Activated CD8-positive, alpha-beta memory T cell treated with anti-CD3 and anti-CD28 coated beads, Interleukin-2, amount 10 ng/mL, durations not matched to agents 7 days and 5 days (primary cell): ENCODE data around the gene PDE5A. TPM values are rescaled to one million over a fixed set of nuclear protein-coding genes. Genes with fewer than 3 reads are reported as not detected.
"Not testable (repeated sequence)": the region's sequence is repeated elsewhere in the genome, so short reads cannot be mapped to it uniquely, and the experiment has no call there.

Experiments
- ATAC-seq: fragments of 150-1000 bp; cut with Tn5 transposase; one replicate; pipeline ENCODE4 v1.10.0; 2021; ENCODE audit warnings: moderate library complexity
- CTCF ChIA-PET: fragments of 350-600 bp; sonication (Branson Sonifier 250); formaldehyde crosslinking; loops from one replicate; lab custom pipeline; 2021; ENCODE audit warnings: antibody characterized with exemption; lab: Charles Lee
- DNase-seq: peaks from one replicate; pipeline ENCODE4 v3.0.0-alpha.2; 2020
- H3K27ac Mint-ChIP-seq: one replicate; pipeline ENCODE4 v1.8.0; 2021; ENCODE audit warnings: mild to moderate bottlenecking, mixed read lengths
- H3K27me3 Mint-ChIP-seq: one replicate; pipeline ENCODE4 v1.8.0; 2021; ENCODE audit warnings: mixed read lengths
- H3K36me3 Mint-ChIP-seq: one replicate; pipeline ENCODE4 v1.8.0; 2021; ENCODE audit warnings: mild to moderate bottlenecking, mixed read lengths
- H3K4me1 Mint-ChIP-seq: one replicate; pipeline ENCODE4 v1.8.0; 2021; ENCODE audit warnings: mixed read lengths
- H3K4me3 Mint-ChIP-seq: one replicate; pipeline ENCODE4 v1.8.0; 2021; ENCODE audit warnings: mild to moderate bottlenecking, moderate library complexity, mixed read lengths
- H3K9me3 Mint-ChIP-seq: one replicate; pipeline ENCODE4 v1.8.0; 2022; ENCODE audit warnings: low read depth, mixed read lengths
- total RNA-seq, 2 experiments: library from RNA; stranded (reverse); gene quantifications; one replicate each; pipeline ENCODE4 v1.2.3, GENCODE V29; 2021

Gene PDE5A
- total RNA-seq, 2 experiments from 2014 or later: 0.18 TPM; not detected in 1

DNA sequence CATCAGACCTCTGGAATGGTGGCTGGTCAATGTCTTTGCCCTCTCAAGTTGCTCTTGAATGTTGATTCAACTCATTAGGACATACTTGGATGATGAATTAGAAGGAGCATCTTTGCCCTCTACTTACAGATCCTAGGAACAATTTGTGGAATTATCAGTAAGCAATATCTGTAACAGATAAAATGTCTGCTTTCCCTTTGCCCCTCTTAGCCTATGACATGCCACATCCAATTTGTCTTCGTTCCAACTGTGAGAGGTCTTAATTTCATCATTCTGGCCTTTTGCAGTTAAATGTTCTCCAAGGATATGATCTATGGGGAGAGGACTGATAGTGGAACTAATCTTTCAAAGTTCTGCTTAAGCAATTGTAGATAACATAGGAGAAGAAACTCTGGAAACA lies 148.3 kb downstream of the PDE5A start:
- CTCF ChIA-PET: no interaction called here
- peaks cover 5% of the 10 kb centered on the region for H3K9me3 Mint-ChIP-seq
- ATAC-seq (no peak), DNase-seq (no peak)
- H3K27ac Mint-ChIP-seq: no peak overlapping the region
- H3K4me1 Mint-ChIP-seq: no peaks in the 10 kb centered on the region
- no peaks in the 10 kb centered on the region for H3K27me3 Mint-ChIP-seq
- H3K4me3 Mint-ChIP-seq: no peak overlapping the region
- H3K36me3 Mint-ChIP-seq: peaks cover 51% of the 10 kb centered on the region

GRCh38 chr4:119479835-119480234 lies 148.8 kb downstream of the PDE5A start:
- DNase-seq: no peak
- Mint-ChIP-seq H3K36me3 (peaks cover 51% of the 10 kb centered on the region), H3K4me1 (no peaks in the 10 kb centered on the region), H3K9me3 (peaks cover 5% of the 10 kb centered on the region), H3K27ac (no peak overlapping the region), H3K27me3 (no peaks in the 10 kb centered on the region), H3K4me3 (no peak overlapping the region)
- CTCF ChIA-PET: no interaction called here
- ATAC-seq: no peak

- peaks cover 3% of the 10 kb centered on the region for H3K9me3 Mint-ChIP-seq
- no peaks in the 10 kb centered on the region for H3K27me3 Mint-ChIP-seq
- no peak overlapping the region for H3K4me3 Mint-ChIP-seq
- ATAC-seq (no peak), DNase-seq (no peak)
- H3K27ac Mint-ChIP-seq: no peak overlapping the region
- H3K4me1 Mint-ChIP-seq: no peaks in the 10 kb centered on the region
- CTCF ChIA-PET: no interaction called here
- peaks cover 51% of the 10 kb centered on the region for H3K36me3 Mint-ChIP-seq
Observed at GRCh38 chr4:119479180-119479808, 149.3 kb downstream of the PDE5A start.

GRCh38 chr4:119478446-119479179 lies 150.0 kb downstream of the PDE5A start:
- ATAC-seq: no peak
- no peak overlapping the region for H3K4me3 Mint-ChIP-seq
- DNase-seq: no peak
- H3K9me3 Mint-ChIP-seq: peaks cover 2% of the 10 kb centered on the region
- CTCF ChIA-PET: no interaction called here
- no peaks in the 10 kb centered on the region for H3K27me3 Mint-ChIP-seq
- H3K4me1 Mint-ChIP-seq: no peaks in the 10 kb centered on the region
- H3K27ac Mint-ChIP-seq: no peak overlapping the region
- H3K36me3 Mint-ChIP-seq: peaks cover 46% of the 10 kb centered on the region

DNA sequence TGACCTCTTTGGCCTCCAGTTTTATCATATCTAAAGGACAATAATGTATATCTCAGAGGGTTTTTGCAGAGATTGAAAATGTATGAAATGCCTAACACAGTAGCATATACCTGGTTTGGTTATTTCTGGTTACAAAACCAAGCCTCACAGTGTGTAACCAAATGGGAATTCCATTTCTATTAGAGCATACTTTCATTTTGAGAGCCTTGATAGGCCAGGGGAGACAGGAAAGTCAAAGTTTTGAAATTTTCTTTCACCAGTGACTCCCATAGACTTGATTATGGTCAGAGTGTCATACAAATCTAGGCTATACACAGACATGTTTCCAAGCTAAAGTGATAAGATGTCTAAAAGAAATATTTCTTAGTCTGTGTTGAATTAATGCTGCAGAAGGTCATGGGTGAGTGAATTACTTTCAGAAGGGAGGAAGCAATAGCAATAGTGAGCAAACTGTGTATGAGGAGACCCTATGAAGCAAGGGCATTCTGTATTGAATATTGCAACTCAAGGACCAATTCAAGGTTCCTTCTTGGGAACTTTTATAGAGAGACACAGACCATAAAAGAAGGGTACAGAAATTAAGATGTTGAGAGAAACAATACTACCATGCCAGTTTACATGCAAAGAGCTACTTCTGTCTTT lies 151.1 kb downstream of the PDE5A start:
- CTCF ChIA-PET: no interaction called here
- H3K27ac Mint-ChIP-seq: no peak overlapping the region

DNA sequence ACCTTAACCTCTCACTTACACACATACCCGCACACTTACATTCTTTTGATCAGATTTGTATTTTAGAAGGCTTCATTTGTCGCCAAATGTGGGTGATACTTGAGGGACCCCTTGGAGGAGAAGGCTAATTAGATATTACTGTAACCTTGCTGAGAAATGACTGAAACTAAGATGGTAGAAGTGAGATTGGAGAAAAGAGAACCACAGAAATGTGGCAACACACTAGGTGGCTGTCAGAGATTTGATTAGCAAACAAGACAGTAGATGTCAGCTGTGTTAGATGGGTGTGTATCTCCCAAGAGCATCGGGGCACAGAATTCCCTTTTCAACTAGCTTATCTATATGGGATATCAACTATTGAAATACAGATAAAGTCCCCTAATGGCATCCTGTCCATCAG lies 157.3 kb downstream of the PDE5A start:
- CTCF ChIA-PET: no interaction called here
- DNase-seq (no peak), ATAC-seq (no peak)
- H3K4me3 Mint-ChIP-seq: no peak overlapping the region
- peaks cover 25% of the 10 kb centered on the region for H3K36me3 Mint-ChIP-seq
- no peaks in the 10 kb centered on the region for H3K9me3 Mint-ChIP-seq
- no peaks in the 10 kb centered on the region for H3K27me3 Mint-ChIP-seq
- peaks cover 7% of the 10 kb centered on the region for H3K4me1 Mint-ChIP-seq
- no peak overlapping the region for H3K27ac Mint-ChIP-seq

More for the DNA sequence above, 151.1 kb downstream of the PDE5A start:
- ATAC-seq (no peak), DNase-seq (no peak)
- Mint-ChIP-seq H3K4me1 (no peaks in the 10 kb centered on the region), H3K4me3 (no peak overlapping the region), H3K36me3 (peaks cover 44% of the 10 kb centered on the region), H3K9me3 (peaks cover 2% of the 10 kb centered on the region), H3K27me3 (no peaks in the 10 kb centered on the region)

- H3K4me3 Mint-ChIP-seq, ATAC-seq, H3K9me3 Mint-ChIP-seq, CTCF ChIA-PET, H3K27me3 Mint-ChIP-seq, H3K4me1 Mint-ChIP-seq, DNase-seq: not testable (repeated sequence)
- Mint-ChIP-seq H3K27ac (peak overlapping the region; percentile 31), H3K36me3 (peaks cover 25% of the 10 kb centered on the region)
Observed at GRCh38 chr4:119470737-119471063, 157.9 kb downstream of the PDE5A start.

- H3K4me1 Mint-ChIP-seq, H3K9me3 Mint-ChIP-seq, H3K27me3 Mint-ChIP-seq, DNase-seq, CTCF ChIA-PET, H3K4me3 Mint-ChIP-seq: not testable (repeated sequence)
- Mint-ChIP-seq H3K27ac (peak overlapping the region; percentile 31), H3K36me3 (peaks cover 25% of the 10 kb centered on the region)
- ATAC-seq: peak; percentile 72
Observed at GRCh38 chr4:119470021-119470736, 158.4 kb downstream of the PDE5A start.

GRCh38 chr4:119469039-119469438 lies 159.6 kb downstream of the PDE5A start:
- H3K27ac Mint-ChIP-seq, H3K4me1 Mint-ChIP-seq, CTCF ChIA-PET, ATAC-seq, H3K27me3 Mint-ChIP-seq, H3K4me3 Mint-ChIP-seq, DNase-seq, H3K9me3 Mint-ChIP-seq: not testable (repeated sequence)
- H3K36me3 Mint-ChIP-seq: peaks cover 24% of the 10 kb centered on the region

- ATAC-seq, H3K4me3 Mint-ChIP-seq, H3K9me3 Mint-ChIP-seq, CTCF ChIA-PET, H3K27ac Mint-ChIP-seq, H3K27me3 Mint-ChIP-seq, H3K4me1 Mint-ChIP-seq, DNase-seq: not testable (repeated sequence)
- H3K36me3 Mint-ChIP-seq: peaks cover 18% of the 10 kb centered on the region
Observed at GRCh38 chr4:119462733-119463132, 165.9 kb downstream of the PDE5A start.

- DNase-seq, CTCF ChIA-PET, H3K9me3 Mint-ChIP-seq, H3K4me1 Mint-ChIP-seq, ATAC-seq, H3K36me3 Mint-ChIP-seq, H3K27me3 Mint-ChIP-seq: not testable (repeated sequence)
- Mint-ChIP-seq H3K4me3 (peak overlapping the region; percentile 84), H3K27ac (peak overlapping the region; percentile 79)
Observed at GRCh38 chr4:119455734-119456133, 172.9 kb downstream of the PDE5A start.

- H3K9me3 Mint-ChIP-seq, H3K36me3 Mint-ChIP-seq, H3K27me3 Mint-ChIP-seq, H3K4me1 Mint-ChIP-seq: not testable (repeated sequence)
- Mint-ChIP-seq H3K4me3 (peak overlapping the region; percentile 84), H3K27ac (peak overlapping the region; percentile 98)
- ATAC-seq (peak; percentile 100), DNase-seq (peak; percentile 96)
- CTCF ChIA-PET: interaction anchor here (1.2 to 1.3 kb wide), 2 partner anchors 170 to 174 kb away, joined by 3 read pairs; partner anchors contain the start of gene PDE5A
Observed at GRCh38 chr4:119454491-119455270, 173.9 kb downstream of the PDE5A start.

GRCh38 chr4:119454151-119454490 lies 174.5 kb downstream of the PDE5A start:
- H3K27me3 Mint-ChIP-seq, DNase-seq, H3K36me3 Mint-ChIP-seq, H3K4me1 Mint-ChIP-seq, H3K9me3 Mint-ChIP-seq: not testable (repeated sequence)
- Mint-ChIP-seq H3K27ac (peak overlapping the region; percentile 98), H3K4me3 (peak overlapping the region; percentile 84)
- ATAC-seq: peak; percentile 11
- CTCF ChIA-PET: interaction anchor here (1.2 to 1.3 kb wide), 2 partner anchors 171 to 174 kb away, joined by 3 read pairs; partner anchors contain the start of gene PDE5A
